WERI-Rb-1 (cell line): ENCODE results near the gene ABCA4.

Source experiments
- DNase-seq: peaks from one replicate; pipeline ENCODE4 v3.0.0-alpha.2; 2020
- H3K27ac ChIP-seq: fragments of 250-450 bp; sonication (Bioruptor Pico); 2 replicates; pipeline ENCODE4 v1.5.1; 2020; ENCODE audit warnings: mild to moderate bottlenecking, moderate library complexity
- H3K27me3 ChIP-seq: fragments of 250-450 bp; sonication (Bioruptor Pico); 2 replicates; pipeline ENCODE4 v1.5.1; 2021; ENCODE audit warnings: mild to moderate bottlenecking, low read depth, moderate library complexity; ENCODE audit not compliant: insufficient read depth, severe bottlenecking
- H3K36me3 ChIP-seq: fragments of 250-450 bp; sonication (Bioruptor Pico); 2 replicates; pipeline ENCODE4 v1.5.1; 2020; ENCODE audit warnings: mild to moderate bottlenecking, moderate library complexity
- H3K4me3 ChIP-seq: 2 replicates; pipeline ENCODE4 v1.5.1; 2011; ENCODE audit warnings: low read depth, mild to moderate bottlenecking, control low read depth, low read length
- H3K9me3 ChIP-seq: fragments of 250-450 bp; sonication (Bioruptor Pico); 2 replicates; pipeline ENCODE4 v1.5.1; 2021; ENCODE audit warnings: mild to moderate bottlenecking, moderate library complexity; ENCODE audit not compliant: severe bottlenecking
- TF ChIP-seq, protein P1 (sequence below): IDR thresholded peaks from 2 replicates; pipeline ENCODE4 v1.5.1; 2011; ENCODE audit warnings: low read depth, mild to moderate bottlenecking, control low read depth, inconsistent platforms, low read length

ABCA4 gene

DNA sequence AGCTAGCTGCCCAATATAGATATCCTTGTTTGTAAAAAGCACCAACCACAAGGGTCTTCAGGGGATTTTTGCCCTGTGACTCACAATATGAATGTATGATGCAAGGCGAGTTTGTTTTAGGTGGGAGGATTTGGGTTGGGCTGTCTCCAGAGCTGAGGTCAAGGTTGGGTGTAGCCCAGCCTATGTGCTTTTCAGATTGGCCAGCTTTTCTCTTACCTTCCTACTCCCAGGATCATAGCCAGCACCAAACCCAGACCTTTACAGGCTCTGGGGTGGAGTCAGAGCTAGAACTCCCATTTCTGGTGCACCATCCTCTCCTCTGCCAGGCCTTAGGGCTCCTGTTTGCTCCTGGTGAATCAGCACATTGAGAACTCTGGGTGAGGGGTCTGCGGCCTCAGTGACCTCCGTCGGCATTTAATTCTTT lies 156.2 kb downstream of the ABCA4 start:
- Histone ChIP-seq H3K9me3 (no peaks in the 10 kb centered on the region), H3K27me3 (no peaks in the 10 kb centered on the region), H3K27ac (no peak overlapping the region), H3K4me3 (no peak overlapping the region), H3K36me3 (no peaks in the 10 kb centered on the region)
- TF ChIP-seq, protein P1, sequence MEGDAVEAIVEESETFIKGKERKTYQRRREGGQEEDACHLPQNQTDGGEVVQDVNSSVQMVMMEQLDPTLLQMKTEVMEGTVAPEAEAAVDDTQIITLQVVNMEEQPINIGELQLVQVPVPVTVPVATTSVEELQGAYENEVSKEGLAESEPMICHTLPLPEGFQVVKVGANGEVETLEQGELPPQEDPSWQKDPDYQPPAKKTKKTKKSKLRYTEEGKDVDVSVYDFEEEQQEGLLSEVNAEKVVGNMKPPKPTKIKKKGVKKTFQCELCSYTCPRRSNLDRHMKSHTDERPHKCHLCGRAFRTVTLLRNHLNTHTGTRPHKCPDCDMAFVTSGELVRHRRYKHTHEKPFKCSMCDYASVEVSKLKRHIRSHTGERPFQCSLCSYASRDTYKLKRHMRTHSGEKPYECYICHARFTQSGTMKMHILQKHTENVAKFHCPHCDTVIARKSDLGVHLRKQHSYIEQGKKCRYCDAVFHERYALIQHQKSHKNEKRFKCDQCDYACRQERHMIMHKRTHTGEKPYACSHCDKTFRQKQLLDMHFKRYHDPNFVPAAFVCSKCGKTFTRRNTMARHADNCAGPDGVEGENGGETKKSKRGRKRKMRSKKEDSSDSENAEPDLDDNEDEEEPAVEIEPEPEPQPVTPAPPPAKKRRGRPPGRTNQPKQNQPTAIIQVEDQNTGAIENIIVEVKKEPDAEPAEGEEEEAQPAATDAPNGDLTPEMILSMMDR = no peak
- DNase-seq = no peak

DNA sequence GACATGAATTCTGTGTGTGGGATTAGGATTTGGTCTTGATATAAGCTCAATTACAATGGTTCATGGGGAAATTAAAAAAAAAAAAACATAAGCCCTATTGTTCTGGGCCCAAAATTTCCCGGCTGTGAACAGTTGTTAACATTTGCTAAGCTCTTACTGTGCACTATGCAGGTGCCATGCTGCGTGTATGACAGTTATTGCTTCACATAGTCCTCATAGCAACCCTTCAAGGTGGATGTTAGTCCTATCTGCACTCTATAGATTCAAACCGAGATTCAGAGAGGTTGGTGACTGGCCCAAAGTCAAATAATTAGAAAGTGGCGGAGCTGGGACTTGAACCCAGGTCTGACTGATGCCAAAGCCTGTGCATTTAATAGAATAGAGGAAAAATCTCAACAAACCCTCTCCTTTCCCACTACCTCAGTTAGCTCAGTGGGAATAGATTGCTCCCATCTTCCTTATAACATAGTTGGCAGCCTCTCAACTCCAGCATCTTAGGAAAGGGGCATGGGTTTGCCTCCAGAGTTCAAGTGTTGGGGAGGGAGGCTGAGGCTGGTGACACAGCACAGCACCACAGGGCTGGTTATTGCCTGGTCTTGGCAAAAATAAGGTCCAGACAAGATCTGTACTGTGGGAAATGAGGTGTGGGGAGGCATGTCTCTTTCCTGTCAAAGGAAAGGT lies 156.7 kb downstream of the ABCA4 start:
- H3K9me3 ChIP-seq = no peaks in the 10 kb centered on the region
- H3K4me3 ChIP-seq = no peak overlapping the region
- no peaks in the 10 kb centered on the region for H3K27me3 ChIP-seq
- no peaks in the 10 kb centered on the region for H3K36me3 ChIP-seq
- no peak overlapping the region for H3K27ac ChIP-seq
- no peak for DNase-seq
- TF ChIP-seq, protein P1 = no peak

DNA sequence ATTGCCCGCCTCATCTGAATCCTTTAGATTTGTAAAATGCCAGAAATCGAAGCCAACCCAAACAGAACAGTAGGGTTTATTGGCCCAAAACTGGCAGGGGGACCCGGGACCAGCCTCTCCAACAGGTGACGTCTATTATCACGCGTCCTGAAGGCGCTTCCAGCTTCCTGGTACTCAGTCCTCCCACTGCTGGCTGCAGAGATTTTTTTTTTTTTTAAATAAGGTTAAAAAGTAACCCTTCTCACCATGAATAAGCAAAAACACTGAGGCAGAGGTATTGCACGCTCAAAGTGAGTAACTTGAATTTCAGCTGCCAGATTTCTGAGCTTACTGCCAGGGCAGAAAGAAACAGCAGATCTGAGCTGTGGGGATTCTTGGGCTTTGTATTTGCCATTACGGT lies 157.4 kb downstream of the ABCA4 start:
- Histone ChIP-seq H3K27ac (no peak overlapping the region), H3K4me3 (no peak overlapping the region), H3K9me3 (no peaks in the 10 kb centered on the region), H3K27me3 (no peaks in the 10 kb centered on the region), H3K36me3 (no peaks in the 10 kb centered on the region)
- DNase-seq = no peak
- TF ChIP-seq, protein P1 = no peak

DNA sequence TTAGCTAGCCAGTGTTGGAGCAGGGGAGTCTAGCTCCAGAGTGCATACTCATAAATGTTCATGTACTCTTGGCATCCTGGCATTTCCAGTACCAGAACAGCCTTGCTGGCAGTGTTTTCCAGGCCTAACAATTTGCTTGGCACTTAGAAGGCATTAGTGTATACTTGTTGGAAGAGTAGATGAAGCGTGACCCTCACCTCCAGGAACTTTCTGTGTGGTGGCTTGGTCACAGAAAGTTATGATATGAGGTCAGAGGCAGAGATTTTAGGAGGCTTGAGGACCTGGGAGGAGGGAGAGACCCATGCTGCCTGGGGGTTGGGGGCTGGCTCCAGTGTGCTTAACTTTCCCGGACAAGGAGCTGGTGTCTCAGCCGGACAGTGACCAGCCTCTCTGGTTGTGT lies 159.0 kb downstream of the ABCA4 start:
- Histone ChIP-seq H3K27ac (no peak overlapping the region), H3K27me3 (no peaks in the 10 kb centered on the region), H3K4me3 (no peak overlapping the region), H3K36me3 (no peaks in the 10 kb centered on the region), H3K9me3 (no peaks in the 10 kb centered on the region)
- no peak for DNase-seq
- TF ChIP-seq, protein P1 = no peak

DNA sequence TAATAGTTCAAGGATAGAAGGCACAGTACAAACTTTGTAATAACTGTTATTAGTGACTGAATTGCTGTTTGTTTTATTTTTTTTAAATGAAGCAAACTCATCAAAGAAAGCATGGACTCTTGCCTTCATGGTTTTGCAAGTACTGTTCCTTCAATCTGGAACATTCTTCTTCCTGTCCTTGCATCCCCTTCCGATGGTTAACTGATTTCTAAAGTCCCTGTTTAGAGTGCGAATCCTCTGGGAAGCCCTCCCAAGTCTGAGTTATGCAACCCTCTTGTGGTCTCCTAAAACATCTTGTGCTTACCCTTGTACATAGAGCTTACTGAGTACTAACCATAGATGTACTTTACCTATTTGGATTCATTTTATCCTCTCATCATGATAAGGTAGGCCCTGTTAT lies 159.5 kb downstream of the ABCA4 start:
- Histone ChIP-seq H3K4me3 (no peak overlapping the region), H3K36me3 (no peaks in the 10 kb centered on the region)
- TF ChIP-seq, protein P1 = no peak

DNA sequence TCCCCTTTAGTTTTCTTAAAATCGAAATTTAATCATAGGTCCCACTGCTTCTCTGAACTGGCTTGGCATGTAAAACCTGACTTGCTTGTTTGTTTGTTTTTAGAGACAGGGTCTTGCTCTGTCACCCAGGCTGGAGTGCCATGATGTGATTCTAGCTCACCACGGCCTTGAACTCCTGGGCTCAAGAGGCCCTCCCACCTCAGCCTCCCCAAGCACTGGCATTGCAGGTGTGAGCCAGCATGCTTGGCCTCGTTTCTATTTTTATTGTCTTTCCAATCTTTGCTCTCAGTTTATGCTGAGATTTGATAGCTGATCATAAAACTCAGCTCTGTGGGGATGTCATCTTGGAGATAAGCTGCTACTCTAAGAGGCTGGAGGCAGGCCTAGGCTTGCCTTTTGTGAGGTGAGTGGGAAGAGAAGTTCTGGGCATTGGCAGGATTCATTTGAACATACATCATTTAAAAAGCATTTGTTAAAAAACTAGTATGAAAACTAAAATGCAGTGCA lies 160.3 kb downstream of the ABCA4 start:
- Histone ChIP-seq H3K27ac (peak overlapping the region; percentile 23), H3K4me3 (no peak overlapping the region), H3K27me3 (no peaks in the 10 kb centered on the region), H3K36me3 (no peaks in the 10 kb centered on the region), H3K9me3 (peaks cover 6% of the 10 kb centered on the region)
- peak; percentile 45 for DNase-seq
- TF ChIP-seq, protein P1 = no peak

More for the DNA sequence above, 159.5 kb downstream of the ABCA4 start:
- DNase-seq = no peak
- Histone ChIP-seq H3K27me3 (no peaks in the 10 kb centered on the region), H3K27ac (no peak overlapping the region), H3K9me3 (peaks cover 3% of the 10 kb centered on the region)
